OCI-LY3 (cell line): ENCODE measurements around the gene ELAVL2.

ENCODE experiments used
- H2AFZ ChIP-seq: fragments of 200-600, 300-600 bp; shearing (Covaris generic); 2 replicates; pipeline ENCODE4 v1.6.0; 2014; ENCODE audit warnings: antibody characterized with exemption, low read depth, low read length
- H3K27ac ChIP-seq: fragments of 200-600, 300-600 bp; sonication (generic); 2 replicates; pipeline ENCODE4 v1.5.1; 2014; ENCODE audit warnings: mild to moderate bottlenecking, low read length, moderate library complexity, mixed read lengths
- H3K27me3 ChIP-seq: fragments of 200-600, 300-600 bp; sonication (generic); 2 replicates; pipeline ENCODE4 v1.6.1; 2014; ENCODE audit warnings: low read depth, low read length, mixed read lengths
- H3K36me3 ChIP-seq: fragments of 200-600, 300-600 bp; sonication (generic); replicated peaks from 2 replicates; pipeline ENCODE3; 2014; ENCODE audit warnings: low read depth, low read length, mixed read lengths
- H3K4me1 ChIP-seq: fragments of 300-600, 200-600 bp; sonication (generic); 2 replicates; pipeline ENCODE4 v1.6.1; 2014; ENCODE audit warnings: low read length, mixed read lengths
- H3K4me2 ChIP-seq: fragments of 200-600, 300-600 bp; sonication (generic); 2 replicates; pipeline ENCODE4 v1.6.1; 2014; ENCODE audit warnings: low read length, mixed read lengths
- H3K4me3 ChIP-seq: fragments of 300-600, 200-600 bp; sonication (generic); 2 replicates; pipeline ENCODE4 v1.5.1; 2014; ENCODE audit warnings: antibody characterized with exemption, mild to moderate bottlenecking, low read length, moderate library complexity
- H3K79me2 ChIP-seq: fragments of 300-600, 200-600 bp; shearing (Covaris generic); 2 replicates; pipeline ENCODE4 v1.6.1; 2014; ENCODE audit warnings: mild to moderate bottlenecking, low read length, mixed read lengths
- H3K9ac ChIP-seq: fragments of 300-600, 200-600 bp; shearing (Covaris generic); 2 replicates; pipeline ENCODE4 v1.6.0; 2014; ENCODE audit warnings: mild to moderate bottlenecking, low read length, moderate library complexity
- H3K9me3 ChIP-seq: fragments of 200-600, 300-600 bp; shearing (Covaris generic); 2 replicates; pipeline ENCODE4 v1.6.1; 2014; ENCODE audit warnings: low read length, mixed read lengths; ENCODE audit not compliant: insufficient read depth
- H4K20me1 ChIP-seq: fragments of 200-600, 300-600 bp; sonication (generic); 2 replicates; pipeline ENCODE4 v1.6.1; 2016; ENCODE audit warnings: low read length, mixed read lengths; ENCODE audit not compliant: insufficient read depth
- CTCF ChIP-seq: fragments of 200-600, 300-600 bp; sonication (generic); IDR thresholded peaks from 2 replicates; pipeline ENCODE4 v1.5.1; 2014; ENCODE audit warnings: antibody characterized with exemption, low read length, low read depth
- EZH2phosphoT487 ChIP-seq: fragments of 200-600 bp; shearing (Covaris generic); IDR thresholded peaks from 2 replicates; pipeline ENCODE4 v1.6.1; 2018; ENCODE audit warnings: antibody characterized with exemption, mixed run types, low read depth

Gene ELAVL2

DNA sequence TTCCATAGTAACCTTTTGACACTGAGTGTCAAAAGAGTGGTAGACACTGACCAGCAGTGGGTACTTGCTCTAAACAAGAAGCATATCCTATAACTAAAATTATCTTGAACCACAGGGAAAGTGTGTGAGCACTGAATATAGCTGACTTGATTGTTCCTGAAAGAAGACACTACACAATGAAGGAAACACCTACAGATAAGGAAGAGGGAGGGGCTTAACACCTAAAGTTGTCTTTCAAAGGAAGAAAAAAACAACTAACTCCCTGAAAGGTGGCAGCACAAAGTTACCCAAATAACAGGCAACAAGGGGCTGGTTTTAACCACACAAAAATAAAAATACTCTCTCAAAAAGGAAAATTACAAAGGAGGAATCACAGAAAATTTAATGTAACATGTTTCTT lies 6.6 kb downstream of the ELAVL2 start:
- Histone ChIP-seq H3K36me3 (no peaks in the 10 kb centered on the region), H3K27ac (no peak overlapping the region), H3K9me3 (no peaks in the 10 kb centered on the region), H3K9ac (no peak overlapping the region), H3K27me3 (no peaks in the 10 kb centered on the region), H3K4me1 (no peaks in the 10 kb centered on the region), H3K79me2 (no peaks in the 10 kb centered on the region), H4K20me1 (no peaks in the 10 kb centered on the region), H2AFZ (no peak overlapping the region), H3K4me3 (no peak overlapping the region), H3K4me2 (no peak overlapping the region)
- TF ChIP-seq EZH2phosphoT487 (no peak), CTCF (no peak)

GRCh38 chr9:23814243-23814642 lies 11.8 kb downstream of the ELAVL2 start:
- no peaks in the 10 kb centered on the region for H3K79me2 ChIP-seq
- no peaks in the 10 kb centered on the region for H3K36me3 ChIP-seq
- H4K20me1 ChIP-seq, result no peaks in the 10 kb centered on the region
- no peak overlapping the region for H3K4me2 ChIP-seq
- no peaks in the 10 kb centered on the region; the same call in 1 of the 2 replicates for H3K9me3 ChIP-seq
- no peak overlapping the region for H3K9ac ChIP-seq
- no peaks in the 10 kb centered on the region for H3K4me1 ChIP-seq
- H3K27ac ChIP-seq, result no peak overlapping the region
- H3K4me3 ChIP-seq, result no peak overlapping the region
- H2AFZ ChIP-seq, result no peak overlapping the region
- no peak for TF ChIP-seq CTCF
- TF ChIP-seq EZH2phosphoT487, result no peak
- no peaks in the 10 kb centered on the region for H3K27me3 ChIP-seq

GRCh38 chr9:23812673-23813072 lies 13.4 kb downstream of the ELAVL2 start:
- no peaks in the 10 kb centered on the region for H3K4me1 ChIP-seq
- no peaks in the 10 kb centered on the region for H3K27me3 ChIP-seq
- no peak overlapping the region for H3K27ac ChIP-seq
- no peaks in the 10 kb centered on the region for H4K20me1 ChIP-seq
- no peak overlapping the region for H3K9ac ChIP-seq
- H3K4me3 ChIP-seq, result no peak overlapping the region
- no peak overlapping the region for H3K4me2 ChIP-seq
- H3K9me3 ChIP-seq, result no peaks in the 10 kb centered on the region; the same call in 1 of the 2 replicates
- TF ChIP-seq EZH2phosphoT487, result no peak
- TF ChIP-seq CTCF, result no peak
- H3K79me2 ChIP-seq, result no peaks in the 10 kb centered on the region
- H2AFZ ChIP-seq, result no peak overlapping the region
- H3K36me3 ChIP-seq, result no peaks in the 10 kb centered on the region

- no peaks in the 10 kb centered on the region; the same call in 1 of the 2 replicates for H3K9me3 ChIP-seq
- H3K4me1 ChIP-seq, result no peaks in the 10 kb centered on the region
- no peak overlapping the region for H3K4me2 ChIP-seq
- no peak overlapping the region for H3K9ac ChIP-seq
- H3K27ac ChIP-seq, result no peak overlapping the region
- no peaks in the 10 kb centered on the region for H3K27me3 ChIP-seq
- no peak overlapping the region for H2AFZ ChIP-seq
- H3K4me3 ChIP-seq, result no peak overlapping the region
- TF ChIP-seq EZH2phosphoT487 (no peak), CTCF (no peak)
- H3K36me3 ChIP-seq, result no peaks in the 10 kb centered on the region
- H3K79me2 ChIP-seq, result no peaks in the 10 kb centered on the region
- no peaks in the 10 kb centered on the region for H4K20me1 ChIP-seq
Observed at GRCh38 chr9:23811633-23812032, 14.4 kb downstream of the ELAVL2 start.
